MM.1S (cell line): ENCODE measurements around the gene POC5.

Source experiments
- DNase-seq: peaks from one replicate; pipeline ENCODE4 v3.0.0-alpha.2; 2015
- H2AFZ ChIP-seq: fragments of 300-600 bp; sonication (generic); 2 replicates; pipeline ENCODE4 v1.6.0; 2016; ENCODE audit warnings: antibody characterized with exemption, low read length
- H3F3A ChIP-seq: fragments of 300-600 bp; sonication (generic); 2 replicates; pipeline ENCODE4 v1.6.1; 2016; ENCODE audit warnings: mild to moderate bottlenecking, antibody characterized with exemption, low read length, moderate library complexity, mixed read lengths; ENCODE audit not compliant: insufficient read depth
- H3K27ac ChIP-seq: fragments of 300-600 bp; sonication (generic); 2 replicates; pipeline ENCODE4 v1.5.1; 2016; ENCODE audit warnings: mild to moderate bottlenecking, low read length
- H3K27me3 ChIP-seq: fragments of 300-600 bp; sonication (generic); replicated peaks from 2 replicates; pipeline ENCODE4 v1.6.0; 2016; ENCODE audit warnings: low read length; ENCODE audit not compliant: insufficient read depth
- H3K36me3 ChIP-seq: fragments of 300-600 bp; sonication (generic); replicated peaks from 2 replicates; pipeline ENCODE4 v1.6.1; 2016; ENCODE audit warnings: mild to moderate bottlenecking, low read length, mixed read lengths; ENCODE audit not compliant: insufficient read depth
- H3K4me1 ChIP-seq: fragments of 300-600 bp; sonication (generic); 2 replicates; pipeline ENCODE4 v1.6.1; 2016; ENCODE audit warnings: low read length, mixed read lengths
- H3K4me2 ChIP-seq: fragments of 300-600 bp; sonication (generic); 2 replicates; pipeline ENCODE4 v1.6.0; 2016; ENCODE audit warnings: low read depth, low read length
- H3K4me3 ChIP-seq: fragments of 300-600 bp; sonication (generic); 2 replicates; pipeline ENCODE4 v1.5.1; 2016; ENCODE audit warnings: low read length, mixed read lengths
- H3K79me2 ChIP-seq: fragments of 300-600 bp; sonication (generic); 2 replicates; pipeline ENCODE4 v1.6.1; 2016; ENCODE audit warnings: mixed run types, low read length, mixed read lengths
- H3K9ac ChIP-seq: fragments of 300-600 bp; sonication (generic); 2 replicates; pipeline ENCODE4 v1.6.1; 2016; ENCODE audit warnings: low read length, mixed read lengths
- H3K9me2 ChIP-seq: fragments of 300-600 bp; sonication (generic); replicated peaks from 2 replicates; pipeline ENCODE4 v1.6.1; 2016; ENCODE audit warnings: mild to moderate bottlenecking, low read length, mixed read lengths; ENCODE audit not compliant: insufficient read depth
- H3K9me3 ChIP-seq: fragments of 300-600 bp; sonication (generic); replicated peaks from 2 replicates; pipeline ENCODE4 v1.6.1; 2016; ENCODE audit warnings: mild to moderate bottlenecking, low read length, mixed read lengths; ENCODE audit not compliant: insufficient read depth
- H4K20me1 ChIP-seq: fragments of 300-600 bp; sonication (generic); 2 replicates; pipeline ENCODE4 v1.6.1; 2016; ENCODE audit warnings: mild to moderate bottlenecking, low read length, moderate library complexity, mixed read lengths; ENCODE audit not compliant: insufficient read depth
- EZH2 ChIP-seq: fragments of 300-600 bp; sonication (generic); optimal IDR thresholded peaks from 2 replicates; pipeline ENCODE3; 2017; ENCODE audit warnings: low read depth, mild to moderate bottlenecking, antibody characterized with exemption, low read length, mixed read lengths
- EZH2phosphoT487 ChIP-seq: fragments of 300-600 bp; sonication (generic); IDR thresholded peaks from 2 replicates; pipeline ENCODE4 v1.6.1; 2018; ENCODE audit warnings: antibody characterized with exemption, low read length
- TF ChIP-seq, protein P1 (sequence below): fragments of 300-600 bp; sonication (generic); IDR thresholded peaks from 2 replicates; pipeline ENCODE4 v1.5.1; 2016; ENCODE audit warnings: antibody characterized with exemption, low read length, mixed read lengths

POC5 gene

DNA sequence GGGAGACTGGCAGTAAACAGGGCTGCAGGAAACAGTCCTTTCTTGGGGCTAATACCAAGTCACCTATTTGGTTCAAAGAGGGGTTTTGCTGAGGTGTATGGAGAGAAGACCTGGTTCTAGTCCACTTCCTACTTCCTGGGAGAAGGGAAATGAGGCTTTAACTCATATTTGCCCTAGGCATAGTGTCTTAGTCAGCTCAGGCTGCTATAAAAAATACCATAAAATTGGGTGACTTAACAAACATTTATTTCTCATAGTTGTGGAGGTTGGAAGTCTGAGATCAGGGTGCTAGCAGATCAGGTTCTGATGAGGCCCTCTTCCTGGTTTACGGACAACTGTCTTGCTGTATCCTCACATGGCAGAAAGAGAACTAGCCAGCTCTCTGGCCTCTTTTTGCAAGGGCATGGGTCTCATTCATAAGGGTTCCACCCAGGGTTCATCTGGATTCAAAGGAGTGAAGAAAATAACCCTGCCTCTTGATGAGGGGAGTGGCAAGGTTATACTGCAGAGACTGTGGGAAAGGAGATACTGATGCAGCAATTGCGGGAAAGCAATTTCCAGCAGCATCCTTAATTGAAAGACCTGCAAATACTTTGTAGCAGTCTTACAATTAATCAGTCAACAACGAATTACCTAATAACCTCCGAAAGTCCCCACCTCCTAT lies 65.5 kb downstream of the POC5 start:
- H3K4me2 ChIP-seq, result no peak overlapping the region
- no peak overlapping the region for H3K4me3 ChIP-seq
- no peaks in the 10 kb centered on the region for H3F3A ChIP-seq
- no peak for DNase-seq
- no peaks in the 10 kb centered on the region for H3K27me3 ChIP-seq
- no peaks in the 10 kb centered on the region for H3K36me3 ChIP-seq
- no peak overlapping the region for H3K9ac ChIP-seq
- no peaks in the 10 kb centered on the region for H3K9me3 ChIP-seq
- H2AFZ ChIP-seq, result no peak overlapping the region
- H3K27ac ChIP-seq, result no peak overlapping the region
- no peaks in the 10 kb centered on the region for H3K4me1 ChIP-seq
- H3K79me2 ChIP-seq, result no peaks in the 10 kb centered on the region
- H3K9me2 ChIP-seq, result no peaks in the 10 kb centered on the region
- TF ChIP-seq EZH2 (no peak), EZH2phosphoT487 (no peak)
- TF ChIP-seq, protein P1, sequence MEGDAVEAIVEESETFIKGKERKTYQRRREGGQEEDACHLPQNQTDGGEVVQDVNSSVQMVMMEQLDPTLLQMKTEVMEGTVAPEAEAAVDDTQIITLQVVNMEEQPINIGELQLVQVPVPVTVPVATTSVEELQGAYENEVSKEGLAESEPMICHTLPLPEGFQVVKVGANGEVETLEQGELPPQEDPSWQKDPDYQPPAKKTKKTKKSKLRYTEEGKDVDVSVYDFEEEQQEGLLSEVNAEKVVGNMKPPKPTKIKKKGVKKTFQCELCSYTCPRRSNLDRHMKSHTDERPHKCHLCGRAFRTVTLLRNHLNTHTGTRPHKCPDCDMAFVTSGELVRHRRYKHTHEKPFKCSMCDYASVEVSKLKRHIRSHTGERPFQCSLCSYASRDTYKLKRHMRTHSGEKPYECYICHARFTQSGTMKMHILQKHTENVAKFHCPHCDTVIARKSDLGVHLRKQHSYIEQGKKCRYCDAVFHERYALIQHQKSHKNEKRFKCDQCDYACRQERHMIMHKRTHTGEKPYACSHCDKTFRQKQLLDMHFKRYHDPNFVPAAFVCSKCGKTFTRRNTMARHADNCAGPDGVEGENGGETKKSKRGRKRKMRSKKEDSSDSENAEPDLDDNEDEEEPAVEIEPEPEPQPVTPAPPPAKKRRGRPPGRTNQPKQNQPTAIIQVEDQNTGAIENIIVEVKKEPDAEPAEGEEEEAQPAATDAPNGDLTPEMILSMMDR, result no peak
- no peaks in the 10 kb centered on the region for H4K20me1 ChIP-seq

DNA sequence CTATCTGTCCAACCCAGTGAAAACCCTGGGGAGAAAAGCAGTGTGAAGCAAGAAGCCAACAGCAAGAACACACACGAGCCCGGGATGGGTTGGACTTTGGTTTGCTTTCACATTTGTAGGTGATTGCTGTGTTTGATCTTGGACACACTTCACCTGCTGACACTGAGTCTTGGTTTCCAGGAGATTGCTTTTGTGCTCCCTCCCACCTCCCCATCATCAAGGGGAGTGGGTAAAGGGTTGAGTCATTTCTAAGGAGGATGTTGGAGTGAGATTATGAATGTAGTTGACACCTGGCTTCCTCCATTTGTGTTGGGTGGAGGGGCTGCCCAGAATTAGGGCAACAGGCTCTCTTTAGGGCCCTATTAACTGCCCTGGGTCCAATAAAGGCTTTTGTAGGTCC lies 68.5 kb downstream of the POC5 start:
- no peak overlapping the region for H3K4me3 ChIP-seq
- no peak overlapping the region for H2AFZ ChIP-seq
- no peaks in the 10 kb centered on the region for H3K9me2 ChIP-seq
- DNase-seq, result no peak
- no peaks in the 10 kb centered on the region for H3K9me3 ChIP-seq
- no peaks in the 10 kb centered on the region for H3F3A ChIP-seq
- H3K36me3 ChIP-seq, result no peaks in the 10 kb centered on the region
- no peaks in the 10 kb centered on the region for H3K4me1 ChIP-seq
- H3K27me3 ChIP-seq, result no peaks in the 10 kb centered on the region
- no peak overlapping the region for H3K27ac ChIP-seq
- no peaks in the 10 kb centered on the region for H3K79me2 ChIP-seq
- no peak for TF ChIP-seq EZH2
- no peak for TF ChIP-seq EZH2phosphoT487
- TF ChIP-seq, protein P1, result no peak
- no peaks in the 10 kb centered on the region for H4K20me1 ChIP-seq
- no peak overlapping the region for H3K9ac ChIP-seq
- no peak overlapping the region for H3K4me2 ChIP-seq

GRCh38 chr5:75640826-75641225 lies 76.4 kb downstream of the POC5 start:
- no peaks in the 10 kb centered on the region for H3K4me1 ChIP-seq
- no peak overlapping the region for H3K27ac ChIP-seq
- H3K9me3 ChIP-seq, result no peaks in the 10 kb centered on the region
- no peak for DNase-seq
- H3K27me3 ChIP-seq, result no peaks in the 10 kb centered on the region
- no peak overlapping the region for H3K4me2 ChIP-seq
- H3K36me3 ChIP-seq, result no peaks in the 10 kb centered on the region
- H3F3A ChIP-seq, result no peaks in the 10 kb centered on the region
- no peak overlapping the region for H2AFZ ChIP-seq
- H3K9ac ChIP-seq, result no peak overlapping the region
- no peaks in the 10 kb centered on the region for H4K20me1 ChIP-seq
- H3K9me2 ChIP-seq, result no peaks in the 10 kb centered on the region
- no peak for TF ChIP-seq EZH2phosphoT487
- no peak for TF ChIP-seq EZH2
- TF ChIP-seq, protein P1, result no peak
- H3K79me2 ChIP-seq, result no peaks in the 10 kb centered on the region
- H3K4me3 ChIP-seq, result no peak overlapping the region
